Panc1 (cell line): ENCODE results near the gene GNAI3. TPM values are rescaled to one million over a fixed set of nuclear protein-coding genes. Genes with fewer than 3 reads are reported as not detected.

Experiments
- ATAC-seq: fragments of 200-7000 bp; cut with Tn5 transposase; 2 replicates; pipeline ENCODE4 v1.9.1; 2020; ENCODE audit warnings: mild to moderate bottlenecking, moderate library complexity
- BruUV-seq: library from RNA; stranded (reverse); fragments of 400-500 nt; replicated peaks from 2 replicates; lab custom pipeline; 2021; lab: Mats Ljungman, UMichigan
- CTCF ChIA-PET: fragments of 300-600 bp; sonication (Branson Sonifier 250); formaldehyde crosslinking; loops from one replicate; lab custom pipeline; 2022; ENCODE audit warnings: antibody characterized with exemption; lab: Charles Lee
- POLR2A ChIA-PET: fragments of 300-600 bp; sonication (Branson Sonifier 250); formaldehyde crosslinking; loops from one replicate; lab custom pipeline; 2022; ENCODE audit warnings: antibody characterized with exemption; lab: Charles Lee
- DNase-seq: peaks from one replicate; pipeline ENCODE4 v3.0.0-alpha.2; 2010; ENCODE audit warnings: low read depth, low spot score
- H3K27ac ChIP-seq: 2 replicates; pipeline ENCODE4 v1.5.1; 2011; ENCODE audit warnings: mild to moderate bottlenecking, low read length, inconsistent platforms
- H3K27me3 ChIP-seq: fragments of 200-500 bp; sonication (Bioruptor generic); 2 replicates; pipeline ENCODE4 v1.6.0; 2014; ENCODE audit warnings: low read length, inconsistent platforms; ENCODE audit not compliant: control insufficient read depth, insufficient read depth
- H3K36me3 ChIP-seq: fragments of 200-500 bp; sonication (Bioruptor generic); 2 replicates; pipeline ENCODE4 v1.5.1; 2014; ENCODE audit warnings: inconsistent platforms, mild to moderate bottlenecking, low read length, moderate library complexity; ENCODE audit not compliant: control insufficient read depth, insufficient read depth
- H3K4me1 ChIP-seq: 2 replicates; pipeline ENCODE4 v1.5.1; 2011; ENCODE audit warnings: inconsistent platforms, mild to moderate bottlenecking, low read length, moderate library complexity; ENCODE audit not compliant: control insufficient read depth, insufficient read depth
- H3K4me3 ChIP-seq, 2 experiments: 2 replicates each; pipeline ENCODE4 v1.5.1; 2011 to 2012; ENCODE audit warnings: low read depth in 2 of 2, low read length in 2 of 2, mild to moderate bottlenecking in 2 of 2, inconsistent platforms in 1 of 2, moderate library complexity in 1 of 2
- H3K9me3 ChIP-seq: fragments of 200-500 bp; sonication (Bioruptor generic); 2 replicates; pipeline ENCODE4 v1.5.1; 2014; ENCODE audit warnings: low read depth, mild to moderate bottlenecking, inconsistent platforms, low read length, moderate library complexity; ENCODE audit not compliant: control insufficient read depth, insufficient read depth
- POLR2AphosphoS5 ChIP-seq: IDR thresholded peaks from 2 replicates; pipeline ENCODE4 v1.6.1; 2012; ENCODE audit warnings: mild to moderate bottlenecking, low read depth, low read length, moderate library complexity
- SIN3A ChIP-seq: IDR thresholded peaks from 2 replicates; pipeline ENCODE4 v1.6.1; 2012; ENCODE audit warnings: low read depth, mild to moderate bottlenecking, low read length, moderate library complexity, borderline replicate concordance; ENCODE audit not compliant: insufficient read depth
- TCF7L2 ChIP-seq: IDR thresholded peaks from 2 replicates; pipeline ENCODE4 v1.6.1; 2011; ENCODE audit warnings: mild to moderate bottlenecking, low read depth, low read length, inconsistent platforms
- in situ Hi-C: cut with HindIII; loops from 2 replicates; pipeline ENCODE4 v1.10.0; 2016; ENCODE audit warnings: low sequenced_read_pairs, low pct_unique_long_range_greater_than_20kb
- intact Hi-C: fragments of 100-400 bp; cut with micrococcal nuclease; formaldehyde crosslinking; loops from one replicate; pipeline ENCODE4 v1.10.0; 2022; ENCODE audit not compliant: unreplicated experiment
- total RNA-seq: library from RNA; stranded (reverse); gene quantifications from one replicate; pipeline ENCODE4 v1.2.1, GENCODE V29; 2021; ENCODE audit not compliant: unreplicated experiment
- TF ChIP-seq, protein P1 (sequence below): fragments of 450-650 bp; IDR thresholded peaks from 2 replicates; pipeline ENCODE4 v1.5.1; 2017; ENCODE audit warnings: mild to moderate bottlenecking
- TF ChIP-seq, protein P2 (sequence below), 2 experiments: IDR thresholded peaks; 2 replicates each; pipeline ENCODE4 v1.6.1; 2011 to 2012; ENCODE audit warnings: low read depth in 2 of 2, control low read depth in 1 of 2, low read length in 1 of 2, mild to moderate bottlenecking in 1 of 2, moderate library complexity in 1 of 2; ENCODE audit not compliant: insufficient read depth in 1 of 2

Gene GNAI3
- total RNA-seq, 1 experiment from 2014 or later: 6.4 TPM

DNA sequence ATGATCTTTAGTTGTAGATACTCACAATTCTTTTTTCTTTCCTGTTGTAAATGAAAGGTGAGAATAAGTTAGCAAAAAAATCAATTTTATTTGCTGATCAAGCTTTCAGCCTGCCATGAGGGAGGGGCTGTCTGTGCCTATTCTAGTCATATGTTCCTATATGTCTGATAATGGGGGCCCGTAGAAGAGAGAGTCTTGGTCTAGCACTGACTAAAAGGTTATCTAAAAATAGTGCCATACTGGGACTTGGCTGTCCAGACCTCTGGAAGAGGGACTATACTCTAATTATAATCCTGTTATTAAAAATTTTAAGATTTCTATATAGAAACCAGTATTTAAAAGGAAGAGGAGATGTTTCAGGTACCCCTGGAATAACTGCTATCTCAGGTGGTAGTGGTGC is 18.6 kb downstream of the GNAI3 start:
- in situ Hi-C loops: no loop called here
- ATAC-seq: no peak
- ChIA-PET CTCF (no interaction called here), POLR2A (no interaction called here)
- TF ChIP-seq, protein P1, sequence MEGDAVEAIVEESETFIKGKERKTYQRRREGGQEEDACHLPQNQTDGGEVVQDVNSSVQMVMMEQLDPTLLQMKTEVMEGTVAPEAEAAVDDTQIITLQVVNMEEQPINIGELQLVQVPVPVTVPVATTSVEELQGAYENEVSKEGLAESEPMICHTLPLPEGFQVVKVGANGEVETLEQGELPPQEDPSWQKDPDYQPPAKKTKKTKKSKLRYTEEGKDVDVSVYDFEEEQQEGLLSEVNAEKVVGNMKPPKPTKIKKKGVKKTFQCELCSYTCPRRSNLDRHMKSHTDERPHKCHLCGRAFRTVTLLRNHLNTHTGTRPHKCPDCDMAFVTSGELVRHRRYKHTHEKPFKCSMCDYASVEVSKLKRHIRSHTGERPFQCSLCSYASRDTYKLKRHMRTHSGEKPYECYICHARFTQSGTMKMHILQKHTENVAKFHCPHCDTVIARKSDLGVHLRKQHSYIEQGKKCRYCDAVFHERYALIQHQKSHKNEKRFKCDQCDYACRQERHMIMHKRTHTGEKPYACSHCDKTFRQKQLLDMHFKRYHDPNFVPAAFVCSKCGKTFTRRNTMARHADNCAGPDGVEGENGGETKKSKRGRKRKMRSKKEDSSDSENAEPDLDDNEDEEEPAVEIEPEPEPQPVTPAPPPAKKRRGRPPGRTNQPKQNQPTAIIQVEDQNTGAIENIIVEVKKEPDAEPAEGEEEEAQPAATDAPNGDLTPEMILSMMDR: no peak
- TF ChIP-seq TCF7L2: no peak
- TF ChIP-seq, protein P2, sequence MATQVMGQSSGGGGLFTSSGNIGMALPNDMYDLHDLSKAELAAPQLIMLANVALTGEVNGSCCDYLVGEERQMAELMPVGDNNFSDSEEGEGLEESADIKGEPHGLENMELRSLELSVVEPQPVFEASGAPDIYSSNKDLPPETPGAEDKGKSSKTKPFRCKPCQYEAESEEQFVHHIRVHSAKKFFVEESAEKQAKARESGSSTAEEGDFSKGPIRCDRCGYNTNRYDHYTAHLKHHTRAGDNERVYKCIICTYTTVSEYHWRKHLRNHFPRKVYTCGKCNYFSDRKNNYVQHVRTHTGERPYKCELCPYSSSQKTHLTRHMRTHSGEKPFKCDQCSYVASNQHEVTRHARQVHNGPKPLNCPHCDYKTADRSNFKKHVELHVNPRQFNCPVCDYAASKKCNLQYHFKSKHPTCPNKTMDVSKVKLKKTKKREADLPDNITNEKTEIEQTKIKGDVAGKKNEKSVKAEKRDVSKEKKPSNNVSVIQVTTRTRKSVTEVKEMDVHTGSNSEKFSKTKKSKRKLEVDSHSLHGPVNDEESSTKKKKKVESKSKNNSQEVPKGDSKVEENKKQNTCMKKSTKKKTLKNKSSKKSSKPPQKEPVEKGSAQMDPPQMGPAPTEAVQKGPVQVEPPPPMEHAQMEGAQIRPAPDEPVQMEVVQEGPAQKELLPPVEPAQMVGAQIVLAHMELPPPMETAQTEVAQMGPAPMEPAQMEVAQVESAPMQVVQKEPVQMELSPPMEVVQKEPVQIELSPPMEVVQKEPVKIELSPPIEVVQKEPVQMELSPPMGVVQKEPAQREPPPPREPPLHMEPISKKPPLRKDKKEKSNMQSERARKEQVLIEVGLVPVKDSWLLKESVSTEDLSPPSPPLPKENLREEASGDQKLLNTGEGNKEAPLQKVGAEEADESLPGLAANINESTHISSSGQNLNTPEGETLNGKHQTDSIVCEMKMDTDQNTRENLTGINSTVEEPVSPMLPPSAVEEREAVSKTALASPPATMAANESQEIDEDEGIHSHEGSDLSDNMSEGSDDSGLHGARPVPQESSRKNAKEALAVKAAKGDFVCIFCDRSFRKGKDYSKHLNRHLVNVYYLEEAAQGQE (IDR thresholded peaks at IDR 0.05; ENCODE audit: insufficient read depth in 1 of 2, low read depth in 2 of 2, low read length in 1 of 2): no peak
- no peak for TF ChIP-seq SIN3A
- intact Hi-C loops: no loop called here
- no peak for DNase-seq
- Histone ChIP-seq H3K4me3 (no peak overlapping the region), H3K9me3 (no peaks in the 10 kb centered on the region), H3K27me3 (no peaks in the 10 kb centered on the region), H3K4me1 (peaks cover 21% of the 10 kb centered on the region; the same call in 1 of the 2 replicates), H3K36me3 (no peaks in the 10 kb centered on the region), H3K27ac (no peak overlapping the region)
- BruUV-seq: no TSS peak

DNA sequence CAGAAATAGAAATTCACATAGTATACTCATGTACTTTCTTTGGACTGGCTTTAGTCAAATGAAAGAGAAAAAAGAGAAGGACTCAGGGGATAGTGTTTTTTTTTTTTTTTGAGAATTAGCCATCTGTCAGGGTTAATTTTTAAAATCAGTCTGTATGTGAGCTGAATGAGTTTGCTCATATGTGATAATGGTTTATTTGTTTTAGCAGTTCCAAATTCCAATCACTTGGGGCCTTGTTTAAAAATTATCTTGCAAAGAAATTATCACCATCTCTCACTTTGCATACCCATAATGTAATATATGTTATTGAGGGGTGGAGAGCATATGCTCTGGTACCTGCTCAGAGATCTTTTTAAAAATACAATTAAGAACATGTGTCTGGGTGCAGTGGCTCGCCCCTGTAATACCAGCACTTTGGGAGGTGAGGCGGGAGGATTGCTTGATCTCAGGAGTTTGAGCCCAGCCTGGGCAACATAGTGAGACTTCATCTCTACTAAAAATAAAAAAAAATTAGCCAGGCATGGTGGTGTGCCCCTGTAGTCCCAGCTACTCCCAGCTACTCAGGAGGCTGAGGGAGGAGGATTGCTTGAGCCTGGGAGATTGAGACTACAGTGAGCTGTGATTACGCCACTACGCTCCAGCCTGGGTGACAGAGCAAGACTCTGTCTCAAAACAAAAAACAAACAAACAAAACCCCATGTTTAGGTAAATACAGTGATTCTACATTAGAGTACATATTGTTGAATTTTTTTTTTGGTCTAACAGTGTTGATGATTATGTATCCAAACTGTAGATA is 19.7 kb downstream of the GNAI3 start:
- no TSS peak for BruUV-seq
- no peak for DNase-seq
- Histone ChIP-seq H3K4me1 (peaks cover 13% of the 10 kb centered on the region; the same call in 1 of the 2 replicates), H3K27me3 (no peaks in the 10 kb centered on the region), H3K36me3 (no peaks in the 10 kb centered on the region), H3K27ac (no peak overlapping the region), H3K9me3 (no peaks in the 10 kb centered on the region), H3K4me3 (no peak overlapping the region)
- in situ Hi-C loops (no loop called here), intact Hi-C loops (no loop called here)
- CTCF ChIA-PET: no interaction called here
- POLR2A ChIA-PET: interaction anchor here (0.6 kb wide), 1 partner anchor 53 kb away, joined by 9 read pairs; no protein-coding TSS in a partner anchor
- no peak for ATAC-seq
- TF ChIP-seq SIN3A (no peak), POLR2AphosphoS5 (no peak), TCF7L2 (no peak)
- TF ChIP-seq, protein P2 (IDR thresholded peaks at IDR 0.05; ENCODE audit: insufficient read depth in 1 of 2, low read depth in 2 of 2, low read length in 1 of 2): no peak
- TF ChIP-seq, protein P1: no peak
